Stimulated activated naive CD8-positive, alpha-beta T cell treated with anti-CD3 and anti-CD28 coated beads, Interleukin-15, amount 100 ng/mL, for 72 hours (primary cell): ENCODE measurements around the gene SCCPDH.

Experiments used
- ATAC-seq: fragments of 150-1000 bp; cut with Tn5 transposase; 2 replicates; pipeline ENCODE4 v1.10.0; 2021; ENCODE audit warnings: mild to moderate bottlenecking, moderate library complexity
- DNase-seq, 2 donors: peaks; one replicate each; pipeline ENCODE4 v3.0.0; 2021 to 2022
- H3K27ac Mint-ChIP-seq, 2 donors: one replicate each; pipeline ENCODE4 v1.8.0; 2022; ENCODE audit warnings: mild to moderate bottlenecking in 2 of 2, mixed read lengths in 2 of 2, moderate library complexity in 2 of 2
- H3K27me3 Mint-ChIP-seq: one replicate; pipeline ENCODE4 v1.8.0; 2022; ENCODE audit warnings: mixed read lengths
- H3K4me1 Mint-ChIP-seq: one replicate; pipeline ENCODE4 v1.8.0; 2022; ENCODE audit warnings: mild to moderate bottlenecking, mixed read lengths
- H3K4me3 Mint-ChIP-seq, 2 donors: one replicate each; pipeline ENCODE4 v1.8.0; 2022; ENCODE audit warnings: mild to moderate bottlenecking in 2 of 2, mixed read lengths in 2 of 2, moderate library complexity in 1 of 2
- H3K9me3 Mint-ChIP-seq, 2 donors: one replicate each; pipeline ENCODE4 v1.8.0; 2022; ENCODE audit warnings: mixed read lengths in 2 of 2

SCCPDH gene

GRCh38 chr1:246794048-246794827 is 70.0 kb downstream of the SCCPDH start:
- no peak for DNase-seq
- Mint-ChIP-seq H3K27me3 (peaks cover 21% of the 10 kb centered on the region), H3K27ac (no peak overlapping the region), H3K9me3 (no peaks in the 10 kb centered on the region), H3K4me3 (no peak overlapping the region), H3K4me1 (peaks cover 9% of the 10 kb centered on the region)
- ATAC-seq, result peak; percentile 19

GRCh38 chr1:246794828-246795671 is 70.8 kb downstream of the SCCPDH start:
- Mint-ChIP-seq H3K27me3 (peaks cover 13% of the 10 kb centered on the region), H3K4me3 (no peak overlapping the region), H3K9me3 (no peaks in the 10 kb centered on the region), H3K27ac (peak overlapping the region in 1 of 2 donors; percentile 69), H3K4me1 (peaks cover under 1% of the 10 kb centered on the region)
- ATAC-seq (no peak), DNase-seq (no peak)

DNA sequence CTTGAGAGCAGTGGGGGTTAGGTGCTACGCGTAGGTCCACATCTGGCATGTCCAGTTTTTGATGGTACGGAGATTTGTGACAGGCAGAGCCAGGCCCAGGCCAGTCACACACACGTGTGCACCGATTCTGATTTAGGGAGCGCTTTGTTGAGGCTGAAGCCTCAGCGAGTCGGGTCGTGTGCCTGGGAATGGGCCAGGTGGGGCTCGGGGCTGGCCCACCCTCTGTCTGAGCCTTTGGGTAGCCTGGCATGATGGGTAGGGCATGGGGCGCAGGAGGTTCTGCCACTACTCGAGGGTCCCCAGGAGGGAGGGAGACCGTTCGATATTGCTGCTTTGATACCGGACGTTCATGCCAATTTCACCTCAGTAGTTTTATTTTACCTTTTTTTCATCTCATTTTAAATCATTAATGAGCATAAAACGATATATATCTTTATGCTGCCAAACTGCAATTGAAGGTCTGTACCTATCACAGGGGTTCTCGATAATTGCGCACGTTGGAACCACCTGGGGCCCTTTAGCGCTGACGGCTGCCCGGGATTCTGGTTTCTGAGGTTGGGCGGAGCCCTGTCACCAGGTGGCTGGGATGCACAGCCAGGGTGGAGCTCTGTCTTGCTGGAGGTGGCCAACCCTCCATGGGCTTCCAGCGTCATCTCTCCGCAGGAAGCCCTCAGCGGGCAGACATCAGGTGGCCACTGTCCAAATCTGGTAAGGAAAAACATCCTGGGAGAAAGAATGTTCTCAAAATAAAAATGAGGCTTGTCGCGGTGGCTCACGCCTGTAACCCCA is 71.9 kb downstream of the SCCPDH start:
- no peak overlapping the region for H3K27ac Mint-ChIP-seq
- H3K4me3 Mint-ChIP-seq, result no peak overlapping the region
- H3K27me3 Mint-ChIP-seq, result peaks cover 2% of the 10 kb centered on the region
- no peaks in the 10 kb centered on the region for H3K9me3 Mint-ChIP-seq
- H3K4me1 Mint-ChIP-seq, result no peaks in the 10 kb centered on the region
- ATAC-seq (no peak), DNase-seq (no peak)

GRCh38 chr1:246797157-246797556 is 72.9 kb downstream of the SCCPDH start:
- no peak for DNase-seq
- Mint-ChIP-seq H3K9me3 (no peaks in the 10 kb centered on the region), H3K4me1 (no peaks in the 10 kb centered on the region), H3K27ac (no peak overlapping the region), H3K27me3 (no peaks in the 10 kb centered on the region), H3K4me3 (no peak overlapping the region)
- no peak for ATAC-seq

DNA sequence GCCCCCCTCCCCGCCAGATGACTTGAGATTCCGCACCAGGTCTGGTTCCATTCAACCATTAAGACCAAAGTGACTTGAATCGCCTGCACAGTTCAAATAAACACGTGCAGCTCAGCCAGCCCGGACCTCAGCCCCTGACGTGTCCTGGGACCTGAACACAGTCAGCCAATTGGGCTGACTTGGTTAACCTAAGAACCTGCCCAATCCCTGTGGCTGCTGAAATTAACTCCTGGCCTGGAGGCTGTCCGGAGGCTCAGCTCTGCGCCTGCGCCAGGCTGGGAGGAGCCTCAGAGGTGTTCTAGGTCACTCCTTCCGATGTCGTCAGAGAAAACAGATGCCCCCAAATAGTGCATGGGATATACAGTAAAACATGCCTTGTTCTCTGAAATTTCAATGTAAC is 73.4 kb downstream of the SCCPDH start:
- H3K27ac Mint-ChIP-seq, result no peak overlapping the region
- ATAC-seq, result no peak
- no peak for DNase-seq
- no peaks in the 10 kb centered on the region for H3K4me1 Mint-ChIP-seq
- H3K4me3 Mint-ChIP-seq, result no peak overlapping the region
- no peaks in the 10 kb centered on the region for H3K9me3 Mint-ChIP-seq
- H3K27me3 Mint-ChIP-seq, result no peaks in the 10 kb centered on the region

DNA sequence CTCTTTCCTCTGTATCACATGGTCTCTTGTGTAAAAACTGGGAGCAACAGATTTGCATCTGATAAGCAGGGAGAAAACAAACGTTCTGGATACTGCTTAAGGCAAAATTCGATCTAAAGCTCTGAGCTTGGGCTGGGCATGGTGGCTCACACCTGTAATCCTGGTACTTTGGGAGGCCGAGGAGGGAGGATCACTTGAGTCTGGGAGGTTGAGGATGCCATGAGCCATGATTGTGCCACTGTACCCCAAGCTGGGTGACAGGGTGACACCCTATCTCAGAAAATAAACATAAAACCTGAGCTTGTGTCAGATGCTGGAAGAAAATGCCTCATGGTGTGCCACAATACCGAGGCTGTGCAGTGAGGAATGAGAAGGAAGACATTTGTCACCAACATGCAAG is 73.9 kb downstream of the SCCPDH start:
- no peak overlapping the region for H3K27ac Mint-ChIP-seq
- H3K9me3 Mint-ChIP-seq, result no peaks in the 10 kb centered on the region
- H3K27me3 Mint-ChIP-seq, result no peaks in the 10 kb centered on the region
- no peak overlapping the region for H3K4me3 Mint-ChIP-seq
- DNase-seq, result no peak
- no peak for ATAC-seq
- H3K4me1 Mint-ChIP-seq, result no peaks in the 10 kb centered on the region

- H3K4me1 Mint-ChIP-seq, result no peaks in the 10 kb centered on the region
- no peak overlapping the region for H3K4me3 Mint-ChIP-seq
- ATAC-seq (peak; percentile 37), DNase-seq (no peak)
- H3K27ac Mint-ChIP-seq, result no peak overlapping the region
- no peaks in the 10 kb centered on the region for H3K9me3 Mint-ChIP-seq
- no peaks in the 10 kb centered on the region for H3K27me3 Mint-ChIP-seq
Observed at GRCh38 chr1:246798606-246799496, 74.6 kb downstream of the SCCPDH start.

GRCh38 chr1:246800356-246800755 is 76.1 kb downstream of the SCCPDH start:
- Mint-ChIP-seq H3K4me1 (no peaks in the 10 kb centered on the region), H3K9me3 (no peaks in the 10 kb centered on the region), H3K27me3 (no peaks in the 10 kb centered on the region), H3K4me3 (no peak overlapping the region), H3K27ac (no peak overlapping the region)
- ATAC-seq (no peak), DNase-seq (no peak)

DNA sequence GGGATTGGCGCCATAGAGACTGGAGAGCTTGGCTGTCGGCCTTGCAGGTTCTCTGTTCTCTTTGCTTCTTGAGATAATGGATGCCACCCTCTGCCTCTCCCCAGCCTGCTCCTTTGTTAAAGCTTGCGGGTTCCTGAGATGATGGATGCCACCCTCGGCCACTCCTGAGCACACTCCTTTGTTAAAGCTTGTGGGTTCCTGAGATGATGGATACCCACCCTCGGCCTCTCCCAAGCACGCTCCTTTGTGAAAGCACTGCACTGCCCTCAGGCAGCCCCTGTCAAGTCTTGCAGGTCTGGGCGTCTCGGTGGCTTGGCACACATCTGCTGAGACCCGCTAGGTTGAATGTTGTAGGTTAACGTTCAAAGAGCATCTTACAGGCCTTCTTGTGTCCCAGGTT is 76.5 kb downstream of the SCCPDH start:
- H3K9me3 Mint-ChIP-seq, result no peaks in the 10 kb centered on the region
- H3K4me1 Mint-ChIP-seq, result no peaks in the 10 kb centered on the region

DNA sequence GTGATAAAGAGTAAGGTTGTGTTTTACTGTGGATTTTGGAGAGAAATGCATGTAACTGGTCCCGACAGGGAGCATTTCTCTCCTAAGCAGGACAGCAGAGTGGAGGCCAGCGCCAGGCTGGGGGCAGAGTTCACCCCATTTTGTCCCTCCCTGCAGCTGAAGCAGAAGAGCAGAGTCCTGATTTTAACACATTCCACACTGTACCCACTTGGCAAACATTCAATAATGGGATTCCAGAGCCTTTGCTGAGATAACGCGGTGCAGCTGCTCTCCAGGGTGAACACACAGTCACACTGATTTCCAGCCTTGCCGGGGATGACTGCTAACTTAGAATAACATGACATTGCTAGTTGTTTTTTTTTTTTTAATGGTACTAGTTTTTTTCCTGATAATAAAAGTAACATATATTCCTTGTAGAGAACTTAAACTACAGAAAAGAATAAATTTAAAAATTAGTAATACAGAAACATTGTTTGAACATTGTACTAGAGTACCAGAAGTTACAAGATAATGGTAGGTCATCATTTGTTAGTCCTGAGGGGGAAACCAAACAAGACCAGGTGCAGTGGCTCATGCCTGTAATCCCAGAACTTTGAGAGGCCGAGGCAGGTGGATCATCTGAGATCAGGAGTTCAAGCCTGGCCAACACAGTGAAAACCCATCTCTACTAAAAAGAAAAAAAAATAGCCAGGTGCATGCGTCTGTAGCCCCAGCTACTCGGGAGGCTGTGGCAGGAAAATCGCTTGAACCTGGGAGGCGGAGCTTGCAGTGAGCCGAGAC is 77.2 kb downstream of the SCCPDH start:
- H3K27me3 Mint-ChIP-seq, result no peaks in the 10 kb centered on the region
- DNase-seq (no peak), ATAC-seq (no peak)
- no peaks in the 10 kb centered on the region for H3K9me3 Mint-ChIP-seq
- H3K4me3 Mint-ChIP-seq, result no peak overlapping the region
- no peak overlapping the region for H3K27ac Mint-ChIP-seq
- no peaks in the 10 kb centered on the region for H3K4me1 Mint-ChIP-seq

More for the DNA sequence above, 76.5 kb downstream of the SCCPDH start:
- ATAC-seq, result no peak
- Mint-ChIP-seq H3K27me3 (no peaks in the 10 kb centered on the region), H3K27ac (no peak overlapping the region), H3K4me3 (no peak overlapping the region)
- DNase-seq, result no peak

GRCh38 chr1:246803373-246803772 is 79.2 kb downstream of the SCCPDH start:
- Mint-ChIP-seq H3K27me3 (no peaks in the 10 kb centered on the region), H3K4me3 (no peak overlapping the region), H3K27ac (no peak overlapping the region), H3K9me3 (no peaks in the 10 kb centered on the region), H3K4me1 (no peaks in the 10 kb centered on the region)
- DNase-seq, result no peak
- no peak for ATAC-seq

GRCh38 chr1:246803883-246804282 is 79.7 kb downstream of the SCCPDH start:
- H3K4me1 Mint-ChIP-seq, result no peaks in the 10 kb centered on the region
- no peaks in the 10 kb centered on the region for H3K27me3 Mint-ChIP-seq
- H3K9me3 Mint-ChIP-seq, result no peaks in the 10 kb centered on the region
- H3K4me3 Mint-ChIP-seq, result no peak overlapping the region
- no peak overlapping the region for H3K27ac Mint-ChIP-seq
- no peak for ATAC-seq
- DNase-seq, result no peak

DNA sequence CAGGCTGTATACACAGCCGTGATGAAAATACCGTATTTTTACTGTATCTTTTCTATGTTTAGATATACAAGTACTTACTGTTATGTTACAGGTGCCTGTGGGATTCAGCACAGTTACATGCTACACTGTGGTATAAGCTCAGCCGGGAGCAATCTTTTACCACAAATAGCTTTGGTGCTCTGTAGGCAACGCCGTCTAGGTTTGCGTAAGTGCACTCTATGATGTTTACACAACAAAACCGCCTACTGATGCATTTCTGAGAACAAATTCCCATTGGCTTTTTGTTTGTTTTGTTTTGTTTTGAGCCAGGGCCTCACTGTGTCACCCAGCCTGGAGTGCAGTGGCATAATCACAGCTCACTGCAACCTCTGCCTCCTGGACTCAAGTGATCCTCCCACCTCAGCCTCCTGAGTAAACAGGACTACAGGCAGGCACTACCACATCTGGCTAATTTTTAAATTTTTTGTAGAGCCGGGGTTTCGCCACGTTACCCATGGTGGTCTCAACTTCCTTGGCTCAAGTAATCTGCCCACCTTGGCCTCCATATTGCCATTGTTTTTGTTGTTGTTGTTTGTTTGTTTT is 81.0 kb downstream of the SCCPDH start:
- Mint-ChIP-seq H3K27ac (no peak overlapping the region), H3K27me3 (no peaks in the 10 kb centered on the region), H3K4me1 (no peaks in the 10 kb centered on the region), H3K4me3 (no peak overlapping the region), H3K9me3 (no peaks in the 10 kb centered on the region)
- DNase-seq, result no peak
- no peak for ATAC-seq

- DNase-seq (no peak), ATAC-seq (no peak)
- Mint-ChIP-seq H3K9me3 (no peaks in the 10 kb centered on the region), H3K27me3 (peaks cover 14% of the 10 kb centered on the region), H3K4me3 (no peak overlapping the region), H3K27ac (no peak overlapping the region), H3K4me1 (no peaks in the 10 kb centered on the region)
Observed at GRCh38 chr1:246809473-246809872, 85.3 kb downstream of the SCCPDH start.
